Measurements from ENCODE around the gene KRT24.

GRCh38 chr17:40695874-40696472 lies 7.6 kb downstream of the KRT24 start:
- no peak for TF ChIP-seq CTCF (IDR thresholded peaks at IDR 0.05; ENCODE audit: low read depth, low read length, missing input control)
- peak; percentile 56 for TF ChIP-seq YY1 (IDR thresholded peaks at IDR 0.05)
- TF ChIP-seq REST (IDR thresholded peaks at IDR 0.05): no peak
- TF ChIP-seq ATF3 (IDR thresholded peaks at IDR 0.05): no peak
- peak; percentile 56 for TF ChIP-seq SP1 (IDR thresholded peaks at IDR 0.05)
- no peak for TF ChIP-seq GABPA (IDR thresholded peaks at IDR 0.05 in 1 of 2, conservative IDR thresholded peaks at IDR 0.05 in 1 of 2)
- no peak for TF ChIP-seq TAF1 (conservative IDR thresholded peaks at IDR 0.05)
- no peak for TF ChIP-seq RXRA (IDR thresholded peaks at IDR 0.05)
- no peak for TF ChIP-seq MAX (IDR thresholded peaks at IDR 0.05)
- TF ChIP-seq ZBTB33 (IDR thresholded peaks at IDR 0.05): no peak
